SK-N-SH treated with all-trans-retinoic acid at 6 μM for 48 hours (cell line): ENCODE results near the gene CITED2.

Source experiments
- ATAC-seq: fragments of 200-7000 bp; cut with Tn5 transposase; 3 replicates; pipeline ENCODE4 v1.9.1; 2020; ENCODE audit warnings: mild to moderate bottlenecking, moderate library complexity
- ARNTL ChIP-seq: fragments of 450-650 bp; formaldehyde crosslinking; IDR thresholded peaks from 2 replicates; pipeline ENCODE4 v1.5.0; 2020; ENCODE audit warnings: low read depth, mild to moderate bottlenecking, moderate library complexity, borderline replicate concordance
- BACH2 ChIP-seq: fragments of 250-450 bp; sonication (Bioruptor Pico); IDR thresholded peaks from 2 replicates; pipeline ENCODE4 v1.9.0; 2021; ENCODE audit warnings: mild to moderate bottlenecking, borderline replicate concordance
- CREB5 ChIP-seq: fragments of 250-450 bp; sonication (Bioruptor Pico); IDR thresholded peaks from 2 replicates; pipeline ENCODE4 v1.5.1; 2020; ENCODE audit warnings: low read depth, mild to moderate bottlenecking, moderate library complexity
- CSDC2 ChIP-seq: fragments of 250-450 bp; sonication (Bioruptor Pico); IDR thresholded peaks from 2 replicates; pipeline ENCODE4 v1.5.0; 2020; ENCODE audit warnings: mild to moderate bottlenecking, moderate library complexity
- CSRNP3 ChIP-seq: fragments of 250-450 bp; sonication (Bioruptor Pico); IDR thresholded peaks from 2 replicates; pipeline ENCODE4 v1.5.1; 2021; ENCODE audit warnings: mild to moderate bottlenecking, moderate library complexity
- ESRRG ChIP-seq: fragments of 250-450 bp; sonication (Bioruptor Pico); IDR thresholded peaks from 2 replicates; pipeline ENCODE4 v1.6.1; 2021; ENCODE audit warnings: mild to moderate bottlenecking
- GLIS3 ChIP-seq: fragments of 250-450 bp; sonication (Bioruptor Pico); IDR thresholded peaks from 2 replicates; pipeline ENCODE4 v1.5.0; 2020; ENCODE audit warnings: mild to moderate bottlenecking, moderate library complexity
- ISL1 ChIP-seq: fragments of 250-450 bp; sonication (Bioruptor Pico); IDR thresholded peaks from 2 replicates; pipeline ENCODE4 v2.1.2; 2022; ENCODE audit warnings: mild to moderate bottlenecking, moderate library complexity
- OSR1 ChIP-seq: fragments of 250-450 bp; sonication (Bioruptor Pico); IDR thresholded peaks from 2 replicates; pipeline ENCODE4 v1.8.0; 2022; ENCODE audit warnings: moderate library complexity, mild to moderate bottlenecking, inconsistent platforms
- PATZ1 ChIP-seq: fragments of 250-450 bp; sonication (Bioruptor Pico); IDR thresholded peaks from 2 replicates; pipeline ENCODE4 v1.8.0; 2020; ENCODE audit warnings: mild to moderate bottlenecking, moderate library complexity, borderline replicate concordance
- POU6F1 ChIP-seq: fragments of 250-450 bp; sonication (Bioruptor Pico); IDR thresholded peaks from 2 replicates; pipeline ENCODE4 v1.8.0; 2021; ENCODE audit warnings: low read depth, mild to moderate bottlenecking, moderate library complexity, borderline replicate concordance
- PPARA ChIP-seq: fragments of 250-450 bp; sonication (Bioruptor Pico); IDR thresholded peaks from 2 replicates; pipeline ENCODE4 v1.5.0; 2020; ENCODE audit warnings: mild to moderate bottlenecking, borderline replicate concordance
- RARB ChIP-seq: fragments of 250-450 bp; sonication (Bioruptor Pico); IDR thresholded peaks from 2 replicates; pipeline ENCODE4 v1.8.0; 2021; ENCODE audit warnings: mild to moderate bottlenecking, moderate library complexity
- SNAI2 ChIP-seq: fragments of 250-450 bp; sonication (Bioruptor Pico); IDR thresholded peaks from 2 replicates; pipeline ENCODE4 v1.5.0; 2020; ENCODE audit warnings: mild to moderate bottlenecking, moderate library complexity
- TCF4 ChIP-seq: fragments of 250-450 bp; sonication (Bioruptor Pico); IDR thresholded peaks from 2 replicates; pipeline ENCODE4 v1.8.0; 2021; ENCODE audit warnings: mild to moderate bottlenecking, moderate library complexity, borderline replicate concordance
- TOX ChIP-seq: fragments of 250-450 bp; sonication (Bioruptor Pico); IDR thresholded peaks from 2 replicates; pipeline ENCODE4 v1.8.0; 2021; ENCODE audit warnings: mild to moderate bottlenecking, moderate library complexity, borderline replicate concordance
- TSHZ2 ChIP-seq: fragments of 250-450 bp; sonication (Bioruptor Pico); IDR thresholded peaks from 2 replicates; pipeline ENCODE4 v1.5.0; 2020; ENCODE audit warnings: mild to moderate bottlenecking, moderate library complexity
- ZC3H10 ChIP-seq: fragments of 250-450 bp; sonication (Bioruptor Pico); IDR thresholded peaks from 2 replicates; pipeline ENCODE4 v1.5.1; 2021; ENCODE audit warnings: mild to moderate bottlenecking, moderate library complexity
- ZFP3 ChIP-seq: fragments of 250-450 bp; sonication (Bioruptor Pico); IDR thresholded peaks from 2 replicates; pipeline ENCODE4 v1.5.0; 2020; ENCODE audit warnings: mild to moderate bottlenecking, moderate library complexity
- ZFP30 ChIP-seq: fragments of 450-650 bp; formaldehyde crosslinking; IDR thresholded peaks from 2 replicates; pipeline ENCODE4 v1.5.0; 2022; ENCODE audit warnings: mild to moderate bottlenecking, moderate library complexity
- ZNF565 ChIP-seq: fragments of 450-650 bp; formaldehyde crosslinking; conservative IDR thresholded peaks from 2 replicates; pipeline ENCODE4 v1.5.0; 2020; ENCODE audit warnings: low read depth, mild to moderate bottlenecking, moderate library complexity
- ZNF70 ChIP-seq: fragments of 450-650 bp; formaldehyde crosslinking; IDR thresholded peaks from 2 replicates; pipeline ENCODE4 v1.5.0; 2020; ENCODE audit warnings: mild to moderate bottlenecking, moderate library complexity
- ZNF8 ChIP-seq: fragments of 450-650 bp; formaldehyde crosslinking; IDR thresholded peaks from 2 replicates; pipeline ENCODE4 v1.5.0; 2020; ENCODE audit warnings: mild to moderate bottlenecking, moderate library complexity

The CITED2 gene

GRCh38 chr6:139338795-139339194 lies 35.7 kb downstream of the CITED2 start:
- TF ChIP-seq GLIS3 (CRISPR knock-in tag), result no peak
- no peak for TF ChIP-seq PPARA (CRISPR knock-in tag)
- TF ChIP-seq OSR1 (CRISPR knock-in tag), result no peak
- TF ChIP-seq, all 23 proteins: peak for 0
- no peak for ATAC-seq

GRCh38 chr6:139337830-139338229 lies 36.6 kb downstream of the CITED2 start:
- ATAC-seq, result no peak
- TF ChIP-seq ZNF565 (CRISPR knock-in tag) (no peak), ISL1 (CRISPR knock-in tag) (no peak), ZFP3 (CRISPR knock-in tag) (no peak), ZNF8 (no peak), CREB5 (CRISPR knock-in tag) (no peak), TSHZ2 (no peak), TCF4 (CRISPR knock-in tag) (no peak), OSR1 (CRISPR knock-in tag) (no peak), PPARA (CRISPR knock-in tag) (no peak), GLIS3 (CRISPR knock-in tag) (no peak), PATZ1 (no peak), RARB (no peak), CSDC2 (CRISPR knock-in tag) (no peak), ZFP30 (CRISPR knock-in tag) (no peak), SNAI2 (CRISPR knock-in tag) (no peak), TOX (no peak), POU6F1 (CRISPR knock-in tag) (no peak), CSRNP3 (CRISPR knock-in tag) (no peak), ZNF70 (CRISPR knock-in tag) (no peak), ARNTL (CRISPR knock-in tag) (no peak)
- TF ChIP-seq, all 23 proteins: peak for 0

- ATAC-seq, result no peak
- no peak for TF ChIP-seq ZNF8
- no peak for TF ChIP-seq OSR1 (CRISPR knock-in tag)
- TF ChIP-seq POU6F1 (CRISPR knock-in tag), result no peak
- TF ChIP-seq ARNTL (CRISPR knock-in tag), result no peak
- no peak for TF ChIP-seq ESRRG (CRISPR knock-in tag)
- no peak for TF ChIP-seq GLIS3 (CRISPR knock-in tag)
- TF ChIP-seq BACH2 (CRISPR knock-in tag), result no peak
- TF ChIP-seq SNAI2 (CRISPR knock-in tag), result no peak
- TF ChIP-seq ZC3H10, result no peak
- TF ChIP-seq CREB5 (CRISPR knock-in tag), result no peak
- TF ChIP-seq ZFP3 (CRISPR knock-in tag), result no peak
- no peak for TF ChIP-seq ZNF70 (CRISPR knock-in tag)
- TF ChIP-seq ISL1 (CRISPR knock-in tag), result no peak
- no peak for TF ChIP-seq CSDC2 (CRISPR knock-in tag)
- no peak for TF ChIP-seq RARB
- TF ChIP-seq TOX, result no peak
- no peak for TF ChIP-seq CSRNP3 (CRISPR knock-in tag)
- no peak for TF ChIP-seq PPARA (CRISPR knock-in tag)
These were observed 37.4 kb downstream of the CITED2 start for GRCh38 chr6:139337001-139337400.
